IPS-18a (cell line): ENCODE data around the gene NTF3.

ENCODE experiments used
- H3K27ac ChIP-seq: one replicate; pipeline ENCODE4 v1.5.1; 2013; ENCODE audit warnings: low read length
- H3K27me3 ChIP-seq: one replicate; pipeline ENCODE4 v1.6.1; 2013; ENCODE audit warnings: mild to moderate bottlenecking, low read length; ENCODE audit not compliant: control insufficient read depth, insufficient read depth
- H3K36me3 ChIP-seq: one replicate; pipeline ENCODE4 v1.6.1; 2013; ENCODE audit warnings: low read depth, low read length; ENCODE audit not compliant: control insufficient read depth
- H3K4me1 ChIP-seq: one replicate; pipeline ENCODE4 v1.6.1; 2013; ENCODE audit warnings: low read depth, low read length; ENCODE audit not compliant: control insufficient read depth
- H3K4me3 ChIP-seq: one replicate; pipeline ENCODE4 v1.5.1; 2013; ENCODE audit warnings: low read length
- H3K9ac ChIP-seq: one replicate; pipeline ENCODE4 v1.6.1; 2013; ENCODE audit warnings: mild to moderate bottlenecking, low read length, moderate library complexity
- H3K9me3 ChIP-seq: one replicate; pipeline ENCODE4 v1.6.1; 2013; ENCODE audit warnings: low read depth, low read length; ENCODE audit not compliant: control insufficient read depth

The NTF3 gene

DNA sequence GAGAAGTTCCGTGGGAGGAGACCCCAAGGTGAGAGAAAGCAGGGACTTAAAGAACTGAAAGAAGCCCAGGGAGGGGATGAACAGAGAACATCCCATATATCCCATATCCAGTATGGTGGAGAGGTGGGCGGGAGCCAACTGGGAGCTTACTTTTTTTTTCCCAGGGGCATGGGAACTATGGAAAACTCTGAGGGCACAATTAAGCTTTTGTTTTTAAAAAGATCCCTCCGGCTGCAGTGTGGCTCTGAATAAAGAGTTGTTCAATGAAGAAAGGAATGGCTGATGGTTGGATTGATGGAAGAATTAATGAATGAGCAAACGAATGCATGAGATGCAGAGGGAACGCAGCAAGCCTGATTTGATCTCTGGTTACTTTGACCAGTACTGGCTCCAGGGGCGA lies 12.6 kb downstream of the NTF3 start:
- no peak overlapping the region for H3K4me3 ChIP-seq
- H3K27me3 ChIP-seq: no peaks in the 10 kb centered on the region
- H3K9me3 ChIP-seq: no peaks in the 10 kb centered on the region
- H3K36me3 ChIP-seq: no peaks in the 10 kb centered on the region
- peaks cover 6% of the 10 kb centered on the region for H3K4me1 ChIP-seq
- no peak overlapping the region for H3K27ac ChIP-seq
- H3K9ac ChIP-seq: no peak overlapping the region

DNA sequence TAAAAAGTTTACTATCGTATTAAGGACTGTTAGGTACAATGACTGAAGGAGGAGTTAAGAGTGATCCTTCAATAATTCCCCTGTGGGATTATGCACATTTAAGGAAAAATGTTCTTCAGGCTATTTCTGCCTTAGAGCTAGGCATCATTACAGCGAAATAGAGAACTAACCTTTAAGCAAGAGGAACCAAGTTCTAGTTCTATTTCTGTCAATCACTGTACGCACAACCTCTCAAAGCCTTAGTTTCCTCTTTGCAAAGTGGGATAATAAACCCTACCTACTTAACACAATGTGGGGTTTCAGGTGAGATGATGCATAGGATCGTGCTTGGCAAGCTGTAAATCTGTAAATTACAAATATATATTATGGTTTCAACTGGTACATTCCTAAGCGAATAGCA lies 15.4 kb downstream of the NTF3 start:
- Histone ChIP-seq H3K27ac (no peak overlapping the region), H3K4me3 (no peak overlapping the region), H3K27me3 (no peaks in the 10 kb centered on the region)

DNA sequence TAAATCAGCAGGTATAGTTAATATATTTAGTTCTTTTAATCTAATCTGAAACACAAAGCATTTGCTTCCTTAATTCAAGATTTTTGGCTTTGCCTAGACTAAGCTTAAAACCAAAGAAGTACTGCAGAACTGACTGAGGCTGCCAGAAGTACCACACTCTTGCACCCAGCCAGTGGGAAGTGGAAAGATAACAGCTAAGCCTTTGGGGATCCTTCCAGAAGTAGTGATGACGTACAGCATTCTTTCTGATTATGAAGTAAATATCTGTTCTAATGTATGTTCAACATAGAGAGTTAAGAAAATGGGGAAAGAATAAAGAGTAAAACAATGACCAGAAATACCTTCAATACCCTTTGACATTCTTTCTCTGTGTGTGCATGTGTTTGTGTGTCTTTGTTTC lies 19.3 kb downstream of the NTF3 start:
- no peaks in the 10 kb centered on the region for H3K27me3 ChIP-seq
- H3K27ac ChIP-seq: no peak overlapping the region
- no peak overlapping the region for H3K9ac ChIP-seq
- no peaks in the 10 kb centered on the region for H3K36me3 ChIP-seq
- H3K4me3 ChIP-seq: no peak overlapping the region
- H3K4me1 ChIP-seq: no peaks in the 10 kb centered on the region
- no peaks in the 10 kb centered on the region for H3K9me3 ChIP-seq

More for the DNA sequence above, 15.4 kb downstream of the NTF3 start:
- Histone ChIP-seq H3K36me3 (no peaks in the 10 kb centered on the region), H3K9ac (no peak overlapping the region), H3K4me1 (no peaks in the 10 kb centered on the region), H3K9me3 (no peaks in the 10 kb centered on the region)

DNA sequence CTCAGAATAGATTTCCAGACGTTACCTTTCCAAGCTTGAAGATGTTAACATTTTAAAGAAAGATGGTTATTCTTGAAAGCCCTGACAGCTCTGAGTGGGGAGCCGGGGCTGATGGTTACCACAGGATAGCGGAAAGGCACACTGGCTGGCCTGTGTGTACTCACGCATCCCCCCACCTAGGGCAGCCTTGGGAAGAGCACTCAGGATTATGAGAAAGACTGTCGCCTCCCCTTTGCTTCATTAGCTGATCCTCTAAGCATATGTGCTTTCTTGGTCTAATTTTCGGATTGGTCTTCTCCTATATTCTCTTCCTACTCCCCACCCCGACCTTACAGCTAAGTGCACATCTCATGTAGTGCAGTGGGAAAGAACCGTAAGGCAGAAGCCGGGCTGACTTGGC lies 20.7 kb downstream of the NTF3 start:
- Histone ChIP-seq H3K9me3 (no peaks in the 10 kb centered on the region), H3K27me3 (no peaks in the 10 kb centered on the region), H3K36me3 (no peaks in the 10 kb centered on the region), H3K4me1 (no peaks in the 10 kb centered on the region), H3K9ac (no peak overlapping the region), H3K4me3 (no peak overlapping the region), H3K27ac (no peak overlapping the region)

DNA sequence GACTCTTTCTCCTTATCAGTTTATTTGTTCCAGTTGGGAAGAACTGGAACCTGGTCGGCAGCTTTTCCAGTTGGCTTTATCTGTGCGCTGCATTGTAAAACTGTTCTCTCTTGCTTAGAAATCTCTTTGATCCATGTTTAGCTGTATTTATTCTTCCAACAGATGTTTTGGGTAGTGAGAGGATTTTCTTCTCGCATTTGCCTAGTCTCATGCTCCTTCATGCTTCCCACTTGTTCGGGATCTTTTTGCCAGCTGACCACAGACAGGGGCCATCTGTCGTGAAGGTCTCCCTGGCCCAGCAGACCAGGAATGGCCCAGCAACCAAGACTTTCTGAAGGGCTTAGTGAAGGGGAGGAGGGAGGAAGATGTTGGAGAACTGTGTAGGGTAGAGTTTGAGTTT lies 21.6 kb downstream of the NTF3 start:
- Histone ChIP-seq H3K4me3 (no peak overlapping the region), H3K9me3 (no peaks in the 10 kb centered on the region), H3K27me3 (no peaks in the 10 kb centered on the region), H3K4me1 (no peaks in the 10 kb centered on the region), H3K27ac (no peak overlapping the region), H3K9ac (no peak overlapping the region), H3K36me3 (no peaks in the 10 kb centered on the region)

DNA sequence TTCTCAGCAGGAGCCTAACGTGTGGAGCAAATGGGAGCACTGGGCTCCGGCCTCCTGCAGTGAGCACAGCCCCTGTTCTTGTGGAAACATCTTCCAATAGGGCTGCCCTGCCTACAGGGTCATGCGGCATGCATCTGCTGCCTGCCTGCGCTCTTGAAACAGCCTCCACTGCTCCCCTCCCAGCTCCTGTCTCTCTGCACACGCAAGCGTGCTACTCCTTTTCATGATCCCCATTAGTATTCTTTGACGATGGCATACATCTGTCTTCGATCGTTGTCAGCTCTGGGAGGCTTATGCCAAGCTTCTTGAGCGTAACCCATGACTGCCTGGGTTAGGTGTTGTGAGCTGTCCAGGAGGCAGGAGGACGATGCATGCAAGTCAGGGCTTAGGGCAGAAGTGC lies 23.1 kb downstream of the NTF3 start:
- Histone ChIP-seq H3K36me3 (no peaks in the 10 kb centered on the region), H3K27me3 (no peaks in the 10 kb centered on the region), H3K9me3 (no peaks in the 10 kb centered on the region), H3K4me3 (no peak overlapping the region), H3K27ac (no peak overlapping the region), H3K9ac (no peak overlapping the region), H3K4me1 (no peaks in the 10 kb centered on the region)

DNA sequence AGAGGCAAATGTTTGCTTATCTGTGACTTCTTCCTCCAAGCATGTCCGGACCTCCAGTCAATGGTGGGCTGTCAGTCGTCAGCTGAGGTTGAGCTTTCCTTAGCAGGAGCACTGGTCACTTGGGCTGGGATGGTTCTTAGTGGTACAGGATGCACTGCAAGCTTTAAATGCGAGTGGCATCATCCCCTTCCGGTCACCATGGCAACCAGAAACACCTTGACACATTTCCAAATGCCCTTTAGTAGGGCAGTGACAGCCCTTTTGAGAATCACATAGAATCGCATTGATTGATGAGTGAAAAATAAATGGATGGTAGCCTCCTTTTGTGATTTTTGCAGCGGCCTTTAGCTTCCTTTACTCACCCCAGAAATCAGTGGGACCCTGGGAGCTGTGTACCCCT lies 24.1 kb downstream of the NTF3 start:
- no peak overlapping the region for H3K27ac ChIP-seq
- H3K9ac ChIP-seq: no peak overlapping the region
- no peaks in the 10 kb centered on the region for H3K4me1 ChIP-seq
- H3K9me3 ChIP-seq: no peaks in the 10 kb centered on the region
- no peak overlapping the region for H3K4me3 ChIP-seq
- no peaks in the 10 kb centered on the region for H3K27me3 ChIP-seq
- H3K36me3 ChIP-seq: no peaks in the 10 kb centered on the region

DNA sequence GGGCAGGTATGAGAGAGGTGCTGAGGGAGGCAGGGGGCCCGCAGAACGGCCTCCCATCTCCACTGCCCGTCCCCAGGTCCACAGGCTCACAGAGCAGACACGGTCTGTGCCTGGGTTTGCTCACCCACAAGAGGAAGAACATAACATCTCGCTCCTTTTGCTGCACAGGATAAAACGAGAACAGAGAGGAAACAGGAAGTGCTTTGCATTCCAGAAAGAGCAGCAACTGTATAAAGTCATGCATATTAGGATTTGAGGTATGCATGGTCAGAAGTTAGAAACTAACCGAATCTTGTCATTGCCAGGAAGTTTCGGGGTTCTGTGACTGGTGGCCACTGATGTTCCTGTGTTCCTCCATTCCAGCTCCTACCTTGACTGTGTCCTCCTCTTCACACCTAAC lies 25.0 kb downstream of the NTF3 start:
- H3K27me3 ChIP-seq: no peaks in the 10 kb centered on the region
- H3K9me3 ChIP-seq: no peaks in the 10 kb centered on the region
- no peak overlapping the region for H3K4me3 ChIP-seq
- no peak overlapping the region for H3K9ac ChIP-seq
- no peaks in the 10 kb centered on the region for H3K4me1 ChIP-seq
- H3K36me3 ChIP-seq: no peaks in the 10 kb centered on the region
- H3K27ac ChIP-seq: no peak overlapping the region

DNA sequence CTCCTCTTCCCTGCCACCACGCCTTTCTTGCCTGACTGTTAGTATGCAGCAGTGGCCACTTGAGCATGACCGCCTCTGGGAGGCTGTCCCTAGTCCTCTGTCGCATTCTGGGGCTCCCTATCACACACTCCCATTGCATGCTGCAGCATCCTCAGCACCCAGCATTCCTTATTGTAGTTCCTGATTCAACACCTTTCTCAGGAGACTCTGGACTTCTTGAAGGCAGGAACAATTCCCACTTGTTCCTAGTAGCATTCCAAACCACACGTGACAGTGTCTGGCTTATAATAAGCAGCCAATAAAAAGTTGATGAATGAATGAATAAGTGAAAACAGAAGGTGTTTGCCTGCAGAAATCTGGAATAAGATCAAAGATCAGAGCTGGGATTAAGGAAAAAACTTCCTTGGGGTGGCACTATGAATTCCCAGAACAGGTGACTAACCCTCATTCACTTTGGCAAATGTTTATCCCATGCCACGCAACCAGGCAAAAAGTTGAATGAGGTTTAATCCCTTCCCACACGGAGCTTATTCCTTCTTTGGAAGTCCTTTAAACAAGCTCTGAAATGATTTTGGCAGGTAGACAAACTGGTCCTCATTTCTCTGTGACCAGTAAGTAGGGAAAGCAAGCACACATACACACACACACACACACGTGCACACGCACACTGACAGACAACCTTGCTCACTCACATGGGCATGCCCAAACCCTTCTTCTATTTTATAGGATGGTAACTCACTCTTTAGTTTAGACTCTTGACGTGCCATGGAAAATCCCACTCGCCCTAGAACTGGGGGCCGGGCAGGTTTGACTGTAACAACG lies 26.5 kb downstream of the NTF3 start:
- Histone ChIP-seq H3K9me3 (no peaks in the 10 kb centered on the region), H3K4me3 (no peak overlapping the region), H3K9ac (no peak overlapping the region), H3K36me3 (no peaks in the 10 kb centered on the region), H3K27ac (no peak overlapping the region), H3K27me3 (no peaks in the 10 kb centered on the region), H3K4me1 (no peaks in the 10 kb centered on the region)

DNA sequence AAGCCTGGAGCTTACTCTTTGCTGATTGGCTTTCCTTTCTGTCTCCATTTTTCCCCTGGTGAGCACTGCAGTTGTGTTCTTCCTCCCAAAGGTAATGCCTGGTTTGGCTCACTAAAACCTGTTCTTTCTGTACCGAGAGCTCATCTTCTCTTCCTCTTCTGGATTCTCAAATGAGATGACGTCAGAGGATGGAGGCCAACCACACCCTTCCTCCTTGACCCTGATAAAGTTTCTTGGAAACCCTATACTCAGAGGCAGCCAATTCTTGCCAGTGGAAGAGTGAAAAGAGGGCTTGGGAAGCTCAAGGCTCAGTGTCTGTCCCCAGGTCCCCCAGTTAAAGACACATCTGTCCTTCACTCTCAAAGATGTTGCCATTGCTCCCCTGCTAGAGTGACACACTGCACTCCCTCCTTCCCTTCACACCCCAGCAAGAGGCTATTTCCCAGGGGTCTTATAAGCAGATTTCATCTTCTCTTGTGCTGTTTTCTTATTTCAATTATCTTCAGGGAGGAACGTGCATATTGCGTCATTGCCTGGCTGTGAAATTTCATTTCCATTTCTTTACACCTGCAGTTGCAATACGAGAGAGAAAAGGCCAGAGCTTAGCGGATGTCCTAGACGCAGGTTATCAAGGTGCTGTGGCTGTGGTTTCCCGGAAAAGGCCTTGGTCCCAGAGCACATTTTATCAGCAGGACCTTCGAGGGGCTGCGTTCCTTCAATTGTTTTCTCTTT lies 27.3 kb downstream of the NTF3 start:
- no peaks in the 10 kb centered on the region for H3K27me3 ChIP-seq
- H3K27ac ChIP-seq: no peak overlapping the region
- H3K9me3 ChIP-seq: no peaks in the 10 kb centered on the region
- no peaks in the 10 kb centered on the region for H3K36me3 ChIP-seq
- H3K9ac ChIP-seq: no peak overlapping the region
- H3K4me3 ChIP-seq: no peak overlapping the region
- no peaks in the 10 kb centered on the region for H3K4me1 ChIP-seq

DNA sequence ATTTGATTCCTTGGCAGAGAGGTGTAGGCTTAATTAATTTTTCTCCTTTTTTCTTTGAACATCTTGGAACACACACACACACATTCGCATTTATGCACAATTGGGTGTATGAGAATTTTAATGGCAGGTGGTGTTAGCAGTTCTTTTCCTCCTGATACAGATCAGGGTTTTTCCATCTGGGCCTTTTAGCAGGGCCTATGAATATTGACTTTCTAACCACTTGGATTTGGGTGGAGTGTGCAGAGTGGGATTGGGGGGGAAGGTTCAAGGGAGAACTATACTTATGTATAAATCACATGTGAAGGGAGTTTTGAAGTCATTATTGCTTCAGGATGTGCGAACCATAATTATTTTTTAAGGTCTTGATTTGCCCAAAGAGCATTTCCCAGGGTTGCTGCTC lies 28.9 kb downstream of the NTF3 start:
- Histone ChIP-seq H3K27me3 (no peaks in the 10 kb centered on the region), H3K4me3 (no peak overlapping the region), H3K9ac (no peak overlapping the region), H3K36me3 (no peaks in the 10 kb centered on the region), H3K4me1 (no peaks in the 10 kb centered on the region), H3K27ac (no peak overlapping the region), H3K9me3 (no peaks in the 10 kb centered on the region)

DNA sequence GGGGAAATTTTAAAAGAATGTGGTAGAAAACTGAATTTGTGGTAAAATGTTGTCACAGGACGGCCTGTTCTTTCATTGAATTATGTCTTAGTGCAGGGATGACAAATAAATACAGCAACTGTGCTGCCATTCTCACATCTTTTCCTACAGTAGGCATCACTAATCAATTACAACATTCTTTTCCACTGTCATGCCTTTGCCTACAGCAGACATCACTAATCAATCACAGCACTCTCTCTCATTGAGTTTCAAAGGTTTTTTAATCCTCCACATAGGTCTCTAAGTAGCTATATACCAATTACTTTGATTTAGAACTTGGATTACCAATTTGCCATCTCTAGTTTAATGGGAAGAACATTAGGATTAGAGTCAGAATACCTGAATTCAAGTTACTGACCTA lies 30.1 kb downstream of the NTF3 start:
- no peak overlapping the region for H3K27ac ChIP-seq
- H3K9me3 ChIP-seq: no peaks in the 10 kb centered on the region
- no peak overlapping the region for H3K9ac ChIP-seq
- no peaks in the 10 kb centered on the region for H3K36me3 ChIP-seq
- no peaks in the 10 kb centered on the region for H3K4me1 ChIP-seq
- no peaks in the 10 kb centered on the region for H3K27me3 ChIP-seq
- H3K4me3 ChIP-seq: no peak overlapping the region
